ENCODE data around the gene GLB1L2. TPM values are rescaled to one million over a fixed set of nuclear protein-coding genes. Genes with fewer than 3 reads are reported as not detected.

The GLB1L2 gene
- total RNA-seq, 1 experiment from 2014 or later = 27.1 TPM

GRCh38 chr11:134382257-134382656 is 50.5 kb downstream of the GLB1L2 start:
- CTCF ChIA-PET = no interaction called here

More at GRCh38 chr11:134382257-134382656, 50.5 kb downstream of the GLB1L2 start:
- Histone ChIP-seq H3K27ac (ENCODE audit: low read depth, low read length) (no peak overlapping the region), H3K9me3 (ENCODE audit: control insufficient read depth in 1 of 2, insufficient read depth in 1 of 2, low read depth in 1 of 2, low read length in 2 of 2) (no peaks in the 10 kb centered on the region), H3K4me3 (replicated peaks in 1 of 2; ENCODE audit: low read depth in 1 of 2, low read length in 2 of 2) (no peak overlapping the region), H2AFZ (ENCODE audit: low read depth, low read length, poor library complexity, severe bottlenecking) (no peak overlapping the region), H3K79me2 (ENCODE audit: insufficient read depth, low read length) (no peaks in the 10 kb centered on the region), H4K20me1 (ENCODE audit: insufficient read depth) (no peaks in the 10 kb centered on the region), H3K9ac (ENCODE audit: low read length) (no peak overlapping the region), H3K9me2 (ENCODE audit: insufficient read depth) (no peaks in the 10 kb centered on the region), H3K27me3 (ENCODE audit: insufficient read depth, low read length) (no peaks in the 10 kb centered on the region), H3K36me3 (ENCODE audit: control insufficient read depth in 1 of 2, insufficient read depth in 2 of 2, low read length in 2 of 2) (no peaks in the 10 kb centered on the region), H3K4me1 (ENCODE audit: control insufficient read depth in 1 of 2, insufficient read depth in 2 of 2, low read length in 2 of 2) (no peaks in the 10 kb centered on the region), H3K4me2 (ENCODE audit: low read length) (no peak overlapping the region)
- BruUV-seq (replicated peaks) = no TSS peak
- DNase-seq (ENCODE audit: low read depth, low spot score) (no peak), ATAC-seq (no peak)
- ChIA-PET RAD21 (ENCODE audit: low non-redundant PET in 1 of 2, low total read pairs in 2 of 2, uncharacterized antibody in 2 of 2, unreplicated experiment in 2 of 2) (no interaction called here), POLR2A (no interaction called here)
- intact Hi-C loops (cut with micrococcal nuclease) = no loop called here
- no peak for TF ChIP-seq SP1 (IDR thresholded peaks at IDR 0.05; ENCODE audit: low read depth)
- TF ChIP-seq ZNF274 (IDR thresholded peaks at IDR 0.05; ENCODE audit: low read depth, low read length) = no peak
- TF ChIP-seq EZH2phosphoT487 (IDR thresholded peaks at IDR 0.05; ENCODE audit: borderline replicate concordance) = no peak
- no peak for TF ChIP-seq SIN3A (IDR thresholded peaks at IDR 0.05; ENCODE audit: low read depth)
- no peak for TF ChIP-seq TCF7L2 (IDR thresholded peaks at IDR 0.05; ENCODE audit: borderline replicate concordance, extremely low read depth, insufficient read depth, insufficient read length)
- TF ChIP-seq YY1 (IDR thresholded peaks at IDR 0.05; ENCODE audit: extremely low read depth, insufficient replicate concordance, low read depth, low read length) = no peak
- TF ChIP-seq ATF3 (IDR thresholded peaks at IDR 0.05) = no peak
- no peak for TF ChIP-seq ZFX (IDR thresholded peaks at IDR 0.05)
- TF ChIP-seq SRF (IDR thresholded peaks at IDR 0.05; ENCODE audit: low read depth) = no peak
- TF ChIP-seq ZBTB33 (IDR thresholded peaks at IDR 0.05; ENCODE audit: extremely low read depth, insufficient replicate concordance, low read length) = no peak
- no peak for TF ChIP-seq FOSL1 (IDR thresholded peaks at IDR 0.05; ENCODE audit: low read depth)
- no peak for TF ChIP-seq EGR1 (IDR thresholded peaks at IDR 0.05; ENCODE audit: low read depth)
- no peak for TF ChIP-seq CTCF (IDR thresholded peaks at IDR 0.05 in 2 of 3, conservative IDR thresholded peaks at IDR 0.05 in 1 of 3; ENCODE audit: borderline replicate concordance in 1 of 3, insufficient read depth in 1 of 3, low read depth in 2 of 3, low read length in 2 of 3)

All from HCT116 (cell line).